Upper lobe of right lung (tissue), 1 donor: ENCODE results near the gene ZNF549. TPM values are rescaled to one million over a fixed set of nuclear protein-coding genes. Genes with fewer than 3 reads are reported as not detected.

ENCODE experiments used
- ATAC-seq: fragments of 200-7000 bp; cut with Tn5 transposase; one replicate; pipeline ENCODE4 v1.9.1; 2020; ENCODE audit warnings: mild to moderate bottlenecking, moderate library complexity
- DNase-seq: peaks from one replicate; pipeline ENCODE4 v3.0.0-alpha.2; 2020
- H3K27ac ChIP-seq: fragments of 200-600 bp; one replicate; pipeline ENCODE4 v1.8.0; 2022
- H3K27me3 ChIP-seq: fragments of 200-600 bp; one replicate; pipeline ENCODE4 v1.8.0; 2022; ENCODE audit warnings: mild to moderate bottlenecking
- H3K36me3 ChIP-seq: fragments of 200-600 bp; one replicate; pipeline ENCODE4 v1.8.0; 2022
- H3K4me1 ChIP-seq: fragments of 200-600 bp; one replicate; pipeline ENCODE4 v1.8.0; 2022
- H3K4me3 ChIP-seq: fragments of 200-600 bp; one replicate; pipeline ENCODE4 v1.8.0; 2022; ENCODE audit warnings: mild to moderate bottlenecking
- H3K9me3 ChIP-seq: fragments of 200-600 bp; one replicate; pipeline ENCODE4 v1.8.0; 2022
- intact Hi-C: fragments of 100-400 bp; cut with DNase I; formaldehyde crosslinking; loops from one replicate; pipeline ENCODE4 v1.11.0; 2022
- total RNA-seq: library from RNA; stranded (reverse); fragmentation: NEBNext Ultra II Directional; extraction: Animal tissue kit (Norgen Biotek cat#: 25700); gene quantifications from one replicate; pipeline ENCODE4 v1.2.1, GENCODE V29; 2021
- TF ChIP-seq, protein P1 (sequence below): fragments of 200-600 bp; IDR thresholded peaks from one replicate; pipeline ENCODE4 v1.8.0; 2022; ENCODE audit warnings: antibody characterized with exemption
- donor health status: DM: no; HTN: yes; CAD: no; lungs with severe emphysema.

The ZNF549 gene
- total RNA-seq, 1 donor from 2014 or later: 6.4 TPM

DNA sequence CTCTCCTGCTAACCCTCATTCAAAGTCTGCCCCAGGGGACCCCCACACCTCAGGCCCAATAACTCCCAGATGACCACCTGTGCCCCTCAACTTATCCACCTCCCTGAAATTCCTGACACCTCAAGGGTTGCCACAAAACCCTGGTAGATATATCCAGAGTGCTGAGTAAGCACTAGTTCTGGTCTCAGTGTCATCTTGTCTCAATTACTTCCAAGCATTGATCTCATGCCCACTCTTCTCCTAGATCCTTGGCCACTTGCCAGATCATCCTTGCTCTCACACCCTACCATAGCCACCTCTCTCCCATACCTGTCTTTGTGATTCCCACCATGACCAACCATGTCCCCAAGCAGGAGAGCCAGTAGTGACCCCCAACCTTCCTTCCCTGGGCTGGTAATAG, 49.5 kb downstream of the ZNF549 start:
- Histone ChIP-seq H3K4me3 (no peak overlapping the region), H3K27me3 (no peaks in the 10 kb centered on the region), H3K9me3 (peaks cover 42% of the 10 kb centered on the region), H3K36me3 (peaks cover 25% of the 10 kb centered on the region), H3K27ac (no peak overlapping the region), H3K4me1 (peaks cover 6% of the 10 kb centered on the region)
- DNase-seq (no peak), ATAC-seq (no peak)
- TF ChIP-seq, protein P1, sequence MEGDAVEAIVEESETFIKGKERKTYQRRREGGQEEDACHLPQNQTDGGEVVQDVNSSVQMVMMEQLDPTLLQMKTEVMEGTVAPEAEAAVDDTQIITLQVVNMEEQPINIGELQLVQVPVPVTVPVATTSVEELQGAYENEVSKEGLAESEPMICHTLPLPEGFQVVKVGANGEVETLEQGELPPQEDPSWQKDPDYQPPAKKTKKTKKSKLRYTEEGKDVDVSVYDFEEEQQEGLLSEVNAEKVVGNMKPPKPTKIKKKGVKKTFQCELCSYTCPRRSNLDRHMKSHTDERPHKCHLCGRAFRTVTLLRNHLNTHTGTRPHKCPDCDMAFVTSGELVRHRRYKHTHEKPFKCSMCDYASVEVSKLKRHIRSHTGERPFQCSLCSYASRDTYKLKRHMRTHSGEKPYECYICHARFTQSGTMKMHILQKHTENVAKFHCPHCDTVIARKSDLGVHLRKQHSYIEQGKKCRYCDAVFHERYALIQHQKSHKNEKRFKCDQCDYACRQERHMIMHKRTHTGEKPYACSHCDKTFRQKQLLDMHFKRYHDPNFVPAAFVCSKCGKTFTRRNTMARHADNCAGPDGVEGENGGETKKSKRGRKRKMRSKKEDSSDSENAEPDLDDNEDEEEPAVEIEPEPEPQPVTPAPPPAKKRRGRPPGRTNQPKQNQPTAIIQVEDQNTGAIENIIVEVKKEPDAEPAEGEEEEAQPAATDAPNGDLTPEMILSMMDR: no peak
- intact Hi-C loops: no loop called here

DNA sequence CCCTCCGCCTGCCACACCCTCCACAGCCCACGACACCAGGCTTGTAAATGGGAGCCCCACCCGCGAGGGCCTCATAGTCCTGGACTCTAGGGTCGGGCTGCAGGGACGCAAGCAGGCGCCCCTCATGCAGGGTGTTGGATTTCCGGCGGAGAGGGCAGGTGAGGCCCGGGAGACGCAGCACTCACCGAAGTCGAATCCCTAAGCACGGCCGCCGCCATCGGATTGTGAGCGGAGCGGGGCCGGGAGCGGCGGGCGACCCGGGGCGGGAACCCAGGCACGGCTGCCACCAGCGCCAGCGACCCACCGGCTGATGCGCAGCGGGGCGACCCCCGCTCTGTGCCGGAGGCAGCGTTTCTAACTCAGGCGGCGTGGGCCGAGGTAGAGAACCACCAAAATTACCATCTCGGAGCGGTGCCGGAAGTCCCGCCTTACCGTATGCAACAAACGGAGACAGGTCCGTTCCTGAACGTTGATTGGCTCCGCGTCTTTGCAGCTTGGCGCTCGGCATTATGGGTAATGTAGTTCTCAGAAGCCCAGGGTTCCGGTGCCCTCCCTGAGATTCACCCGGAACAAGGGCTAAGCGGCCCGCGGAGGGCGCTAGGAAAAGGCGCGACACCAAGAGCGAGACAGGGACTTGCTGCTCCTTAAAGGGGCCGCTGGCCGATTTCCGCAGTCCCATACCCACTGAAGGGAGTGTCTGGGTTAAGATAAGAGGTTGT, 51.5 kb downstream of the ZNF549 start, which contains the start of gene ZNF416:
ZNF416 (minus strand) TSS at position 425 of the 719 bp plus-strand sequence; CDS start at position 218, 207 bp downstream.
- DNase-seq: peak; percentile 96
- no peaks in the 10 kb centered on the region for H3K27me3 ChIP-seq
- peaks cover 19% of the 10 kb centered on the region for H3K36me3 ChIP-seq
- peak within 1 kb of the TSS; percentile 97 for H3K4me3 ChIP-seq
- peak; percentile 99 for ATAC-seq
- peaks cover 22% of the 10 kb centered on the region for H3K9me3 ChIP-seq
- intact Hi-C loops: no loop called here
- peak within 1 kb of the TSS; percentile 74 for H3K27ac ChIP-seq
- TF ChIP-seq, protein P1: peak; percentile 34
- H3K4me1 ChIP-seq: peaks cover 12% of the 10 kb centered on the region

DNA sequence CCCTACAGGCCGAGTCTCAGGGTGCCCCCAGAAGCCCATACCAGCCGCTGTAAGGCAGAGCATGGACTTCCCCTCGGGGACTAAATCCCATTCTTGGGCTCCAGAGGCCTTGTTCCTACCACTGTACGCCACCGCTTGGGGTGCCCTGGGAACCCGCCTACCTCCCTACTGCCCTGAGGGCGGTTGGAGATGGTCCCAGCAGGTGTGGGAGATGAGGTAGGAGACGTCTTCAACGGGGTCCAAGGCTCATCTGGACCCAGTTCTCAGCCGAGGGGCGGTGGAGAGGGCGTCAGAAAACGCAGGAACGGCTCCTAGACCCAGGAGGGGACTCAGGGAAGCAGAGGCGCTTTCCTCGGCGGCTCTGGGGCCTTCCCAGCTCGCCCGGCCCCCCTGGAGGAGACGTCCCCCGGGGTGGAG, 56.0 kb downstream of the ZNF549 start:
- no peak for ATAC-seq
- Histone ChIP-seq H3K4me3 (peak overlapping the region; percentile 65), H3K27me3 (no peaks in the 10 kb centered on the region), H3K27ac (no peak overlapping the region), H3K36me3 (no peaks in the 10 kb centered on the region), H3K9me3 (peaks cover 19% of the 10 kb centered on the region), H3K4me1 (peaks cover 14% of the 10 kb centered on the region)
- intact Hi-C loops: no loop called here
- no peak for DNase-seq
- TF ChIP-seq, protein P1: no peak

DNA sequence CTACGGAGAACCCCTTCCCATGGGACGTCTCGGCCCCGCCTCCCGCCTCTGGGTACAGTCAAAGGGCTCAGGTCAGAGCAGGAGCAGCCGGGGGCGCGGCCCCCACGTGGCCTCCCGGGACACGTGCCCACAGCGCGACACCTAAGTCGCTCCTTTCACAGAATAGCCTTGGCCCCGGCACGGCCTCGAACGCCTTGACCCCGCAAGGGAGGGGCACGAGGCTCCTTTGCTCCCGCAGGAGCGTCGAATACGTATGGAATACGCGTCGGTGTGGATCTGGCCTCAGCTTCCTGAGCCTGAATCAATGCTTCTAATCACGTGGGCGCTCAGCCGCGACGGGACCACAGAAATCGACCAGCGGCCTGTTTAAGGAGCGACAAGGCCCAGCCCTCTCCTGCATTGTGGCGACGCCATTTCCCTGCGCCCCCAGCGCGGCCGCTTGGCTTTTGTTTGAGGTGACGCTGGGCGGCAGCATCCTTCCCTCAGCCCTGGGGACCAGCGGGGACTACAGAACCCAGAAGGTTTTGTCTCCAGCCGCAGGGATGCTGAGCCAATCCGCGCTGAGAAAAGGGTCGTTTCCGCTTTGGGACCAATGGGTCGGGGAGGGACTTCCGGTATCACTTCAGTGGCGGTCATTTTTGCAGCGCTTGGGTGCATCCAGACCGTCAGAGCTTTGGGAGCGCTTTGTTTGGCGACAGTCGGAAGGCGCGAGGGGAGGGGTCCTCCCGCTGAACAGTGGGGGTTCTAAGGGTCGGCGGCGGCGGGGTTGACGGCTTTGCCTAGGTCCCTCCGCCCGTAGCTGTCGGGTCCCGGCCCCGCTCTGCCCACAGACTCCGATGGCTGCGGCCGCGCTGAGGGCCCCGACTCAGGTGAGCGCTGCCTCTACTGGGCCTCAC, 56.6 kb downstream of the ZNF549 start, which contains the start of gene ZIK1:
ZIK1 (plus strand) TSS at position 625 of the 896 bp plus-strand sequence; CDS start at position 837, 212 bp downstream.
- Histone ChIP-seq H3K4me1 (peaks cover 14% of the 10 kb centered on the region), H3K36me3 (no peaks in the 10 kb centered on the region), H3K27me3 (no peaks in the 10 kb centered on the region), H3K4me3 (peak within 1 kb of the TSS; percentile 65), H3K9me3 (peaks cover 25% of the 10 kb centered on the region), H3K27ac (peak within 1 kb of the TSS; percentile 33)
- intact Hi-C loops: no loop called here
- peak; percentile 93 for ATAC-seq
- peak; percentile 86 for DNase-seq
- TF ChIP-seq, protein P1: no peak

DNA sequence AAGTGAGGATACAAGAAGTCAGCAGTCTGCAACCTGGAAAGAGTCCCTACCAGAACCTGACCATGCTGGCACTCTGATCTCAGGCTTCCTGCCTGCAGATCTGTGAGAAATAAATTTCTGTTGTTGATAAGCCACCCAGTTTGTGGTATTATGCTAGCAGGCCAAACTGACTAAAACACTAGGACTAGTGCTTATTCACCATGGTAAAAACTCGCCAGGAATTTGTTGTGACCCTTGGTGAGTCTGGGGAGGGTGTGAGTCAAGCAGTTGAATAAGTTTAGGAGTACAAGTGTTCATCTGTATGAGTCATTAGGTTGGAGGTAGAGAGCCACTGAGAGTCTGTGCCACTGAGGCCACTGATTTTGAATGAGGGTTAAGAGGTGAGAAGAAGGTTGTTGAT, 60.4 kb downstream of the ZNF549 start:
- no peaks in the 10 kb centered on the region for H3K36me3 ChIP-seq
- DNase-seq: no peak
- ATAC-seq: no peak
- H3K4me3 ChIP-seq: no peak overlapping the region
- H3K27me3 ChIP-seq: no peaks in the 10 kb centered on the region
- H3K4me1 ChIP-seq: peaks cover 14% of the 10 kb centered on the region
- peaks cover 56% of the 10 kb centered on the region for H3K9me3 ChIP-seq
- H3K27ac ChIP-seq: no peak overlapping the region
- TF ChIP-seq, protein P1: no peak
- intact Hi-C loops: no loop called here
